ENCODE measurements around the gene CSMD2.

DNA sequence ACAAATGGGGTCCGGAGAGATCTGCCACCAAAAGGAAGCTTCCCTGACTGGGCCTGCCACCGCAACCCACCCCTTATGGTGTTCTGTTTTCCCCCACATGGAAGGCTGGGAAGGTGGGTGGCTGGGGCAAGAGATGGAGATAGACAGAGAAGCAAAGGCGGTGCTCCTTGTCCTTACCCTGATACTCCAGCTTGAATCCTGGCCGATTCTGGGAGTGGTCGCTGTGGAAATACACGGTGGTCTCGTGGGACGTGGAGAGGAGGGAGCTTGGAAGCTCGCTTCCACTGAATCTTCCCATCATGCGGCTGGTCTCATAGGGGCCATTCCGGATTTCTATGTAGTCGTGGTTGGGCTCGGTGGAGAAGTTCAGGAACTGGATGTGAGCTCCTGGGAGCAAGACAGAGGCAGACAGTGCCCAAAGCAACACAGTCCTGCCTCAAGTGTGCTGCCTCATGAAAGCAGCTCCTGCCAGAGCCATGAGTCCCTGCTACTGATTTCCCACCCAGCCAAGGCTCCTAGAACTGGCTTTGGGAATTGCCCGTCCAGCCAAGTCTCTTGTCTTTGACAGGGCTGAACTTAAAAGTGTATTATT, 554.1 kb downstream of the CSMD2 start:
- no peak for TF ChIP-seq CTCF (IDR thresholded peaks at IDR 0.05 in 4 of 5, conservative IDR thresholded peaks at IDR 0.05 in 1 of 5)
- no peak for TF ChIP-seq POLR2A (IDR thresholded peaks at IDR 0.05)

Data from gastrocnemius medialis (tissue), 4 donors.